ENCODE data around the gene RINT1. TPM values are rescaled to one million over a fixed set of nuclear protein-coding genes. Genes with fewer than 3 reads are reported as not detected.
A peak's percentile ranks its signal among the peaks of the same experiment; 100 is the strongest.
"Not testable (repeated sequence)": the region's sequence is repeated elsewhere in the genome, so short reads cannot be mapped to it uniquely, and the experiment has no call there.

RINT1 gene
- total RNA-seq, 1 donor from 2014 or later, result 12.4 TPM

DNA sequence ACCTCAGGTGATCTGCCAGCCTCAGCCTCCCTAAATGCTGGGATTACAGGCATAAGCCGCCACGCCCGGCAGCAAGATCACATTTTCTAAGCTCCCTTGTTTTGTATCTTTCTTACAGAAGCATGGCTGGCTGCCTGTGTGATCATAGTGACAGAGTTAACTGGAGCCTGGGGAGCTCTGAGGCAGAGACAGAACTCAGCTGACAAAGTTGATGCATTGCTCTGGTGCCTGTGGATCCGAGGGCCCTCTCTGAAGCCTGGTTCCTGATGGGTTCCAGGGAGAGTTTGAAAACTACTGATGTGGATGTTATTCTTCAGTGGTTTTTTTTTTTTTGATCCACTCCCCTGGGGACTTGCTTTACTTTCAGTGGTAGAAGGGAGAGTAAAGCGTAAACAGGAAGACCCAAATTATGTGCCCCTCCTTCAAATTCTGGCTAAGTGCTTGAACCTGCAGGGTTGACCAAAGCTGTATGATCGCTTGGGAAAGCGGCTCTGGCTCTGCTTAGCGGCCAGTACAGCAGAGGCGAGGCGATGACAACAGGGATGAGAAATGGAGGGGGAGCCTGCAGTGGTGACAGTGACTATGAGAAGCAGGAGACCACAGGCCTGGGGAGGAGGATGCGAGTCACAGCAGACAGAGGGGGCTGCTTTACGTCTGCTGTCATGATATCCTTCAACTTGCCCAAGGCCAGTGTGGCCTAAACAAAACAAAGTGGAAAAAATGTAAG lies 56.1 kb downstream of the RINT1 start:
- ATAC-seq (ENCODE audit: poor library complexity), result no peak
- intact Hi-C loops (cut with DNase I), result no loop called here
- DNase-seq, result no peak

DNA sequence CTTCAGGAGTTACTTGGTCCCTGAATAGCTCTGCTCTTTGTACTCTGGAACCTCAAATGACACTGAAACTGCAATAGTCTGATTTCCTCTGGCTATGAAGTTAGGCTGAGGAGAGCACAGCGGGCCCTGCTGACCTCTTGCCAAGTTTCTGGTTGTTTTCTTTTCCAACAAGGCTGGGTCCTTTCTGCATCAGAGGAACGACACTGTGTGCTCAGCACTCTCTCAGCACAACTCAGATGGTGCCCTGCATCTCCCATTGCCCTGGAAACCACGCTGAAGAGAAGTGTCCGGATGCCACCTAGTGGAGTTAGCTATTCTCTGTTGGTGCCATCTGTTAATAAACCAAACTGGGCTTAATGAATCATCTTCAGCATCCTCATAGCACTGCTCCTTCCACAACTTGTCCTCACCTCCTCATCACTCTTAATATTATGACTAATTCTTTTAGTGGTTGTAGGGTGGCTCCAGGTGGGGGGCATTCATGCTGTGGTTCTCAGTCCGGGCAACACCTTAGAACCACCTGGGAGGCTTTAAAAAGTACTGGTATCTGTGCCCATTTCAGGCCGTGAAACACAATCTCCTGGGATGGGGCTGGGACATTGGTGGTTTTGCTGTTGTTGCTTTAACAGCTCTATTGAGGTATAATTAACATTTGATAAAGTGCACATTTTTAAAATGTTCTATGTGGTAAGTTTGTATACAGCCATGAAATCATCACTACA lies 57.5 kb downstream of the RINT1 start:
- intact Hi-C loops (cut with DNase I), result no loop called here
- DNase-seq (peak; percentile 51), ATAC-seq (ENCODE audit: poor library complexity) (peak; percentile 85)

DNA sequence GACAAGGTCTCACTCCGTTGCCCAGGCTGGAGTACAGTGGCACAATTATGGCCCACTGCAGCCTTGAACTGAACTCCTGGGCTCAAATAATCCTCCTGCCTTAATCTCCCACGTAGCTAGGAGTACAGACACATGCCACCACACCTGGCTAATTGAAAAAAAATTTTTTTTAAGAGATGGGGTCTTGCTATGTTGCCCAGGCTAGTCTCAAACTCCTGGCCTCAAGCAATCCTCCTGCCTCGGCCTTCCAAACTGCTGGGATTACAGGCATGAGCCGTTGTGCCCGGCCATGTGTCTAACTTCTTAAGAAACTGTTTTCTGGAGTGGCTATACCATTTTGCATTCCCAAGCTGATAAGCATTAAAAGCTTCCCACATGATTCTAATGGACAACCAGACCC lies 58.8 kb downstream of the RINT1 start:
- intact Hi-C loops (cut with DNase I), result no loop called here
- ATAC-seq (ENCODE audit: poor library complexity) (no peak), DNase-seq (no peak)

- intact Hi-C loops (cut with DNase I), result no loop called here
- no peak for DNase-seq
- no peak for ATAC-seq (ENCODE audit: poor library complexity)
Measured at GRCh38 chr7:105591522-105591921, 59.5 kb downstream of the RINT1 start.

DNA sequence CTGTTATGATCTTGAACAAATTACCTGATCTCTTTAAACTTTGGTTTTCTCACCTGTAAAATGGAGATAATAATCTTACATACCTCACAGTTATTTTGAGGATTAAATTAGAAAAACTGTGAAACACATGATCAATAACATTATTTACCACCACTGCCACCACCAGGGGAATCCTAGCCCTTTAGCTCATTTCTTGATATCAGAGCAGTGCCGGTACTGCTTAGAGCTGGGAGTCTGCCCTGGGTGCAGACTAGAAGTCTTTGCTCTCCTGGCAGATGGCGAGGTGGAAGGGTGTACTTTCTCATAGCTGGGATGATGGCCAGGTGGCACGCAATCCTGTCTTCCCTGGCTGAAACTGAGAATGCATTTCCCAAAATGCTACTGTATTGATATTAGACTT lies 62.0 kb downstream of the RINT1 start:
- intact Hi-C loops (cut with DNase I), result no loop called here
- DNase-seq, result no peak
- peak; percentile 64 for ATAC-seq (ENCODE audit: poor library complexity)

DNA sequence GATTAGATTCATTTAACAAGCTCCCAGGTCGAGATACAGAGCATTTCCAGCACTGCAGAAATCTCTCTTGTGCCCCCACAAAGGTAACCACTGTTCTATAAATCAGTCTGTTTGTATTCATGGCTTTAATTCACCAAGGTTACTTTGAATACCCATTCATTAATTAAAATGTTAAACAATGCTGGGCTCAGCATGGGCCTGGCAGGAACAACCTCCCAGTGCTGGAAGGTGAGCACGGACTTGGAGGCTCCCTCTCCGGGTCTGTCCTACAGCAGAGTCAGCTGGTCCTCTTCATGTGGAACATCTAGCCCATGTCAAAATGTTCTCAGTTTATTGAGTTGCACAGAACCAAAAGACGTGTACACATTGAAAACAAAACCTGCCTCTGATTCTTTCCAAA lies 64.9 kb downstream of the RINT1 start:
- no peak for DNase-seq
- intact Hi-C loops (cut with DNase I), result no loop called here

GRCh38 chr7:105599080-105599479 lies 67.1 kb downstream of the RINT1 start:
- DNase-seq; intact Hi-C loops (cut with DNase I); ATAC-seq (ENCODE audit: poor library complexity): not testable (repeated sequence)

More for the DNA sequence above, 64.9 kb downstream of the RINT1 start:
- no peak for ATAC-seq (ENCODE audit: poor library complexity)

DNA sequence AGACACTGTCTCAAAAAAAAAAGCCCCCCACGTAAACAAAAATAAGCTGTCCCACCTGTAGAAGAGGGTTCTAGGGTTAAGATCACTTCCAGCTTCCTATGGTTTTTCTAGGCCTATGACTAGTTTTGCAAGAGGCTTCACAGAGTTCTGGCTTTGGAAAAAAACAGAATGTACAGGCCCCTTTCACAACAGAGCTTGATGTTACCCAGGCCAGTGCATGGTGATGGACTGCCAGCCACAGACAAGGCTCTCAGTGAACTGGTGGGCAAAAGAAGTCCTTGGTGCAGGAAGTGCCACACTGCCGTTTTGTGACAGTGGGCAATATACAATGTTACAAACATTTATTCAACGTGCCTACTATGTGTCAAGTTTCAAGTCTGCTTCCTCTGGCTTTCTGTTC lies 67.5 kb downstream of the RINT1 start:
- intact Hi-C loops (cut with DNase I), result no loop called here
- DNase-seq (no peak), ATAC-seq (ENCODE audit: poor library complexity) (no peak)

- ATAC-seq (ENCODE audit: poor library complexity) (no peak), DNase-seq (no peak)
- intact Hi-C loops (cut with DNase I), result no loop called here
Measured at GRCh38 chr7:105600720-105601550, 68.9 kb downstream of the RINT1 start.

GRCh38 chr7:105602325-105603305 lies 70.6 kb downstream of the RINT1 start:
- DNase-seq (no peak), ATAC-seq (ENCODE audit: poor library complexity) (no peak)
- intact Hi-C loops (cut with DNase I), result no loop called here

GRCh38 chr7:105610165-105610930 lies 78.3 kb downstream of the RINT1 start:
- DNase-seq, result no peak
- ATAC-seq (ENCODE audit: poor library complexity), result no peak
- intact Hi-C loops (cut with DNase I), result no loop called here

GRCh38 chr7:105611856-105612775 lies 80.1 kb downstream of the RINT1 start:
- DNase-seq (no peak), ATAC-seq (ENCODE audit: poor library complexity) (no peak)
- intact Hi-C loops (cut with DNase I), result no loop called here

DNA sequence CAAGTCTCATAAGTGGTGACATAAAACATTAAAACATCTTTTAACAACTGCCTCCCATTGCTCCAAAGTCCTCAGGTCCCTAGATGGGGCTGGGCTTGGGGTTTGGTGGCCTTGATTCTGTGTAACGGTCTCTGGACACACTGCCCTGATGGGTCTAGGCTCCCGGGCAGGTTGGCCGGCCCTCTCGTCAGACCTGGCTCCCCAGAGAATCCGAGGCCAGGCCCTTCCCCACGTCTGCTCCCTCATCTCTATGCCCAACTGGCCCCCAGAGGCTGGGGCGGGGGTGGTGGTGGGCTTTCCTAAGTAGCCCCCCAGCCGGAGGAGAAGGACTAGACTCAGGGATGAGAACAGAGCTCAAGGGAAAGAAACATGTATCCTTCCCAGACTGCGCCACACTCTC lies 80.8 kb downstream of the RINT1 start:
- DNase-seq (no peak), ATAC-seq (ENCODE audit: poor library complexity) (no peak)
- intact Hi-C loops (cut with DNase I), result no loop called here

DNA sequence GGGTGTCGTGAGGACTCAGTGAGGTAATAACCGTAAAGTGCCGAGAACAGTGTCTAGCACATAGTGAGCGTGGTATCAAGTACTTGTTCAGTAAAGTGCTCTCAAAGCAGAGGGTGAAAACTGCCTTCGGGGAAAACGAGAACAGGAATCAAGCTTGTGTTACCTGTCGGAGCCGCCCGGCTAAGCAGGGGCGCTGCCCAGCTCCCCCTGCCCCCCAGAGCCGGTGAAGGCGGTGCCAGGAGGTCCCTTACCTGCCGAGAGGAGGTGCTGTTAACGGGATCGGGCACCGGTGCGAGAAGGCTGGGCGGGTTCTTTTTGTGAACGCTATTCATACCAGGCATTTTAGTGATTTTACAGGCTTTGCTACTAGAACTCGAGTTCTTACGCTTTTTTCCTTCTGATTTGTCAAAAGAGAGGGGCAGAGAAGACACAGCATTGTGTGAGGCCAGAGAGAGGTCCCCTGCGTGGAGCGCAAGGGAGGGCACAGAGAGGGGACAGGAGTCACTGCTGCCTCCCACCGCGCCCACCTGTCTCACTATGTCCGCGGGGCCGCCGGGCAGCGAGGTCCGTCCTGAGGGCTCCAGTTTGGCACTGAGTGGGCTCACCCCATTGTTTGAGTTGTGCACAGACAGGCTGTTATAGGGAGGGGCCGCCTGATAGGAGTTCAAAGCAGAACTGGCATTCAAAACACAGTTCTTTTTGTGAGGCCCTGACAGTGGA lies 81.8 kb downstream of the RINT1 start:
- ATAC-seq (ENCODE audit: poor library complexity) (no peak), DNase-seq (no peak)
- intact Hi-C loops (cut with DNase I), result no loop called here

DNA sequence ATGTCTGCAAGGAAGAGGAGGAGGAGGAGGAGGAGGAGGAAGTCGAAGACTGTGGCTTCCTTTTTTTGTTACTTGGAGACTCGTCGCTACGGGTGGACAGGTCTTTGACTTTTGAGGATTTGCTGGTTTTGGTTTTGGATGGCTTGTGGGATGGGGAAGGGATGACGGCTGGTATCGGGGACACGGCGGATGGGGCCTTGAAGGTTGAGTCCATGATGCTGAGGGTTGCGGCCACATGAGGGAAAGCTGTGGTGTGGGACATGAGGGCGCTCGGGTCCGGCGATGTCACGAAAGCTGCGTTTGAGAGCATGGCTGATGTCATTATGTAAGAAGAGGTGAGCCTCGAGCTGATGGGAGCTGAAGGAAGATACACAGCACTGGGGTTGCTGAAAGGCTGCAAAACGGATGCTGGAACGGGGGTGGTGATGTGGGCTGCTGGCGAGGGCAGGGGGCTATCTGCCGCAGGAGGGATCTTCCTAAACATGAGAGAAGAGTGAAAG lies 82.4 kb downstream of the RINT1 start:
- intact Hi-C loops (cut with DNase I), result no loop called here
- DNase-seq (no peak), ATAC-seq (ENCODE audit: poor library complexity) (no peak)

All from Right ventricle myocardium superior (tissue), 1 donor.